OCI-LY1 (cell line): Measurements from ENCODE around the gene DMRTC2.

Experiments used
- CTCF ChIP-seq: fragments of 200-600 bp; sonication (generic), shearing (Covaris generic); IDR thresholded peaks from 2 replicates; pipeline ENCODE4 v1.5.1; 2017; ENCODE audit warnings: mild to moderate bottlenecking, antibody characterized with exemption, low read length, moderate library complexity, mixed read lengths
- EZH2 ChIP-seq: fragments of 200-600 bp; sonication (generic), shearing (Covaris generic); IDR thresholded peaks from 2 replicates; pipeline ENCODE4 v1.8.0; 2017; ENCODE audit warnings: borderline replicate concordance, mixed run types, mild to moderate bottlenecking, antibody characterized with exemption, low read length, moderate library complexity, mixed read lengths

GRCh38 chr19:41849067-41849466, 4.2 kb downstream of the DMRTC2 start:
- no peak for TF ChIP-seq CTCF
- no peak for TF ChIP-seq EZH2
